Upper lobe of left lung (tissue), 4 donors: ENCODE data around the gene DPYSL3.

ENCODE experiments used
- POLR2A ChIP-seq, 4 donors: fragments of 450-650 bp; IDR thresholded peaks; one replicate each; pipeline ENCODE4 v1.5.1; 2016 to 2017; ENCODE audit warnings: antibody characterized with exemption in 4 of 4, mild to moderate bottlenecking in 2 of 4
- POLR2AphosphoS5 ChIP-seq, 2 donors: sonication (generic); formaldehyde crosslinking; IDR thresholded peaks; one replicate each; pipeline ENCODE4 v1.5.1; 2017; ENCODE audit warnings: antibody characterized with exemption in 2 of 2
- TF ChIP-seq, protein P1 (sequence below), 6 experiments: fragments of 450-650 bp in 4 of 6; fragments of 200-600 bp in 2 of 6; sonication (generic) in 2 of 6; IDR thresholded peaks; one replicate each; pipeline ENCODE4 v1.5.1; 2016 to 2019; ENCODE audit warnings: antibody characterized with exemption in 6 of 6

DNA sequence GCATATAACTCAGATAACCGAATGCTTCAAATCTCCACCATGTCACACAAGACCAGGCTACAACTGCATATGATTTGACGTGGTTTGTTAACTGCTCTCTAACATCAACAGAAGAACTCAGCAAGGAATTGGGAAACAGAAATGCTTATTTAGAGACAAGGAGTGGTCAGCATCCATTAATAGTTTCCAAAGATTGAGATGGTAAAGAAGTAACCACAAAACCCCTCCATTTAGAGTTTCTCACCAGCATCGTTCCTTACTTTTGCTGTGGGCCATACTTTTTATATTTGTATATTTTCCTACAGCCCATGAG is 25.2 kb downstream of the DPYSL3 start:
- TF ChIP-seq POLR2A (IDR thresholded peaks at IDR 0.05) (no peak), POLR2AphosphoS5 (IDR thresholded peaks at IDR 0.05) (no peak)
- TF ChIP-seq, protein P1, sequence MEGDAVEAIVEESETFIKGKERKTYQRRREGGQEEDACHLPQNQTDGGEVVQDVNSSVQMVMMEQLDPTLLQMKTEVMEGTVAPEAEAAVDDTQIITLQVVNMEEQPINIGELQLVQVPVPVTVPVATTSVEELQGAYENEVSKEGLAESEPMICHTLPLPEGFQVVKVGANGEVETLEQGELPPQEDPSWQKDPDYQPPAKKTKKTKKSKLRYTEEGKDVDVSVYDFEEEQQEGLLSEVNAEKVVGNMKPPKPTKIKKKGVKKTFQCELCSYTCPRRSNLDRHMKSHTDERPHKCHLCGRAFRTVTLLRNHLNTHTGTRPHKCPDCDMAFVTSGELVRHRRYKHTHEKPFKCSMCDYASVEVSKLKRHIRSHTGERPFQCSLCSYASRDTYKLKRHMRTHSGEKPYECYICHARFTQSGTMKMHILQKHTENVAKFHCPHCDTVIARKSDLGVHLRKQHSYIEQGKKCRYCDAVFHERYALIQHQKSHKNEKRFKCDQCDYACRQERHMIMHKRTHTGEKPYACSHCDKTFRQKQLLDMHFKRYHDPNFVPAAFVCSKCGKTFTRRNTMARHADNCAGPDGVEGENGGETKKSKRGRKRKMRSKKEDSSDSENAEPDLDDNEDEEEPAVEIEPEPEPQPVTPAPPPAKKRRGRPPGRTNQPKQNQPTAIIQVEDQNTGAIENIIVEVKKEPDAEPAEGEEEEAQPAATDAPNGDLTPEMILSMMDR (IDR thresholded peaks at IDR 0.05): no peak
